ENCODE data around the gene AOX1.

DNA sequence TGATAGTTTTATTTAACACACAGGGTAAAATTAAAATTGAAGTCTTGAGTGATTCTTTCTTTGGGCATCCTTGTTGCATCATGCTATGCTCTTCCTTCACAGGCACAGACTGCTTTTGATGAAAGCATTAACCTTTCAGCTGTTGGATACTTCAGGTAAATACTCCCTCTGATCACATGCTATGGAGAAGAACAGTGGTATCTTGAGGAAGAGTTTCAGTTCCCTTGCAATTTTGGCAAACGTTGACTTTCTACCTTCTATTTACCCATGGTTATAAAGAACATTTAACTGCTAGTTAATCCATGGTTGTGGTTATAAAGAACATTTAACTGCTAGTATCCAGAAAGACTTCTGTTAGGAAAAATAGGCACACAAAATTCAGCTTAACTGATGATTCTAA is 75.7 kb downstream of the AOX1 start:
- TF ChIP-seq, protein P1, sequence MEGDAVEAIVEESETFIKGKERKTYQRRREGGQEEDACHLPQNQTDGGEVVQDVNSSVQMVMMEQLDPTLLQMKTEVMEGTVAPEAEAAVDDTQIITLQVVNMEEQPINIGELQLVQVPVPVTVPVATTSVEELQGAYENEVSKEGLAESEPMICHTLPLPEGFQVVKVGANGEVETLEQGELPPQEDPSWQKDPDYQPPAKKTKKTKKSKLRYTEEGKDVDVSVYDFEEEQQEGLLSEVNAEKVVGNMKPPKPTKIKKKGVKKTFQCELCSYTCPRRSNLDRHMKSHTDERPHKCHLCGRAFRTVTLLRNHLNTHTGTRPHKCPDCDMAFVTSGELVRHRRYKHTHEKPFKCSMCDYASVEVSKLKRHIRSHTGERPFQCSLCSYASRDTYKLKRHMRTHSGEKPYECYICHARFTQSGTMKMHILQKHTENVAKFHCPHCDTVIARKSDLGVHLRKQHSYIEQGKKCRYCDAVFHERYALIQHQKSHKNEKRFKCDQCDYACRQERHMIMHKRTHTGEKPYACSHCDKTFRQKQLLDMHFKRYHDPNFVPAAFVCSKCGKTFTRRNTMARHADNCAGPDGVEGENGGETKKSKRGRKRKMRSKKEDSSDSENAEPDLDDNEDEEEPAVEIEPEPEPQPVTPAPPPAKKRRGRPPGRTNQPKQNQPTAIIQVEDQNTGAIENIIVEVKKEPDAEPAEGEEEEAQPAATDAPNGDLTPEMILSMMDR (IDR thresholded peaks at IDR 0.05): no peak
- TF ChIP-seq ZFX (IDR thresholded peaks at IDR 0.05; ENCODE audit: borderline replicate concordance): no peak
